ENCODE results near the gene SMC1B. TPM values are rescaled to one million over a fixed set of nuclear protein-coding genes. Genes with fewer than 3 reads are reported as not detected.
A peak's percentile ranks its signal among the peaks of the same experiment; 100 is the strongest.

The SMC1B gene
- polyA plus RNA-seq, 3 donors: not detected

- intact Hi-C loops (cut with micrococcal nuclease): no loop called here
- H3K4me3 Mint-ChIP-seq: no peak overlapping the region
- Histone ChIP-seq H3K4me1 (ENCODE audit: control insufficient read depth in 1 of 2, insufficient read depth in 2 of 2, low read length in 2 of 2) (peaks cover 30 to 32% of the 10 kb centered on the region in 2 donors), H3K79me2 (ENCODE audit: insufficient read depth, low read length) (peaks cover 69% of the 10 kb centered on the region), H2AFZ (ENCODE audit: insufficient read depth, low read depth, low read length, poor library complexity, severe bottlenecking) (no peak overlapping the region), H3K36me3 (replicated peaks in 1 of 2; ENCODE audit: control insufficient read depth in 1 of 2, insufficient read depth in 2 of 2, low read length in 2 of 2) (peaks cover 35 to 47% of the 10 kb centered on the region in 2 donors), H3K9ac (ENCODE audit: insufficient read depth, low read length, poor library complexity, severe bottlenecking) (no peak overlapping the region), H3K4me2 (replicated peaks; ENCODE audit: extremely low read depth, low read length, poor library complexity, severe bottlenecking) (no peak overlapping the region), H3K27me3 (ENCODE audit: control insufficient read depth in 2 of 2, insufficient read depth in 2 of 2, low read length in 2 of 2) (no peaks in the 10 kb centered on the region), H3K9me3 (replicated peaks in 1 of 2; ENCODE audit: control insufficient read depth in 1 of 2, insufficient read depth in 1 of 2, low read length in 2 of 2) (no peaks in the 10 kb centered on the region), H4K20me1 (ENCODE audit: insufficient read depth, low read length) (peaks cover 34% of the 10 kb centered on the region), H3K27ac (ENCODE audit: low read depth in 1 of 2, low read length in 2 of 2) (no peak overlapping the region), H3K4me3 (replicated peaks in 1 of 3; ENCODE audit: low read depth in 2 of 3, low read length in 3 of 3) (no peak overlapping the region)
- TF ChIP-seq, protein P1, sequence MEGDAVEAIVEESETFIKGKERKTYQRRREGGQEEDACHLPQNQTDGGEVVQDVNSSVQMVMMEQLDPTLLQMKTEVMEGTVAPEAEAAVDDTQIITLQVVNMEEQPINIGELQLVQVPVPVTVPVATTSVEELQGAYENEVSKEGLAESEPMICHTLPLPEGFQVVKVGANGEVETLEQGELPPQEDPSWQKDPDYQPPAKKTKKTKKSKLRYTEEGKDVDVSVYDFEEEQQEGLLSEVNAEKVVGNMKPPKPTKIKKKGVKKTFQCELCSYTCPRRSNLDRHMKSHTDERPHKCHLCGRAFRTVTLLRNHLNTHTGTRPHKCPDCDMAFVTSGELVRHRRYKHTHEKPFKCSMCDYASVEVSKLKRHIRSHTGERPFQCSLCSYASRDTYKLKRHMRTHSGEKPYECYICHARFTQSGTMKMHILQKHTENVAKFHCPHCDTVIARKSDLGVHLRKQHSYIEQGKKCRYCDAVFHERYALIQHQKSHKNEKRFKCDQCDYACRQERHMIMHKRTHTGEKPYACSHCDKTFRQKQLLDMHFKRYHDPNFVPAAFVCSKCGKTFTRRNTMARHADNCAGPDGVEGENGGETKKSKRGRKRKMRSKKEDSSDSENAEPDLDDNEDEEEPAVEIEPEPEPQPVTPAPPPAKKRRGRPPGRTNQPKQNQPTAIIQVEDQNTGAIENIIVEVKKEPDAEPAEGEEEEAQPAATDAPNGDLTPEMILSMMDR (IDR thresholded peaks at IDR 0.05): no peak
- peak overlapping the region in 3 of 7 donors; percentile 40 to 93 (median 92) for H3K27ac Mint-ChIP-seq
- no peaks in the 10 kb centered on the region for H3K27me3 Mint-ChIP-seq (ENCODE audit: low read depth in 3 of 3)
- 96% methylated on average over 4 of the region's 9 CpGs for WGBS (ENCODE audit: insufficient coverage)
- DNase-seq: no peak
- peaks cover 0 to 3% (median 0%) of the 10 kb centered on the region in 7 donors for H3K9me3 Mint-ChIP-seq
- H3K36me3 Mint-ChIP-seq: peaks cover 45 to 55% of the 10 kb centered on the region in 2 donors
- H3K4me1 Mint-ChIP-seq: peaks cover 36% of the 10 kb centered on the region
Measured at GRCh38 chr22:45320357-45320976, 92.9 kb downstream of the SMC1B start.

GRCh38 chr22:45319324-45319685 lies 94.1 kb downstream of the SMC1B start:
- peaks cover 38 to 39% of the 10 kb centered on the region in 2 donors for H3K4me1 ChIP-seq (ENCODE audit: control insufficient read depth in 1 of 2, insufficient read depth in 2 of 2, low read length in 2 of 2)
- Mint-ChIP-seq H3K4me3 (no peak overlapping the region), H3K27ac (peak overlapping the region; percentile 92 to 97 (median 94)), H3K9me3 (no peaks in the 10 kb centered on the region), H3K36me3 (peaks cover 34 to 46% of the 10 kb centered on the region in 2 donors), H3K27me3 (ENCODE audit: low read depth in 3 of 3) (peaks cover 0 to under 1% (median 0%) of the 10 kb centered on the region in 3 donors), H3K4me1 (peaks cover 45% of the 10 kb centered on the region)
- intact Hi-C loops (cut with micrococcal nuclease): no loop called here
- H4K20me1 ChIP-seq (ENCODE audit: insufficient read depth, low read length): peaks cover 33% of the 10 kb centered on the region
- H3K4me3 ChIP-seq (replicated peaks in 1 of 3; ENCODE audit: low read depth in 2 of 3, low read length in 3 of 3): no peak overlapping the region
- H3K36me3 ChIP-seq (replicated peaks in 1 of 2; ENCODE audit: control insufficient read depth in 1 of 2, insufficient read depth in 2 of 2, low read length in 2 of 2): peaks cover 24 to 36% of the 10 kb centered on the region in 2 donors
- H3K79me2 ChIP-seq (ENCODE audit: insufficient read depth, low read length): peaks cover 76% of the 10 kb centered on the region
- H3K27ac ChIP-seq (ENCODE audit: low read depth in 1 of 2, low read length in 2 of 2): peak overlapping the region; percentile 41 to 80
- 100% methylated on average over 4 of the region's 5 CpGs for WGBS (ENCODE audit: insufficient coverage)
- no peak overlapping the region for H3K9ac ChIP-seq (ENCODE audit: insufficient read depth, low read length, poor library complexity, severe bottlenecking)
- no peak overlapping the region for H3K4me2 ChIP-seq (replicated peaks; ENCODE audit: extremely low read depth, low read length, poor library complexity, severe bottlenecking)
- no peaks in the 10 kb centered on the region for H3K9me3 ChIP-seq (replicated peaks in 1 of 2; ENCODE audit: control insufficient read depth in 1 of 2, insufficient read depth in 1 of 2, low read length in 2 of 2)
- no peaks in the 10 kb centered on the region for H3K27me3 ChIP-seq (ENCODE audit: control insufficient read depth in 2 of 2, insufficient read depth in 2 of 2, low read length in 2 of 2)
- H2AFZ ChIP-seq (ENCODE audit: insufficient read depth, low read depth, low read length, poor library complexity, severe bottlenecking): no peak overlapping the region
- DNase-seq: no peak
- TF ChIP-seq, protein P1 (IDR thresholded peaks at IDR 0.05): no peak

Measured in CD14-positive monocyte (primary cell).